ENCODE measurements around the gene LEP. TPM values are rescaled to one million over a fixed set of nuclear protein-coding genes. Genes with fewer than 3 reads are reported as not detected.
A peak's percentile ranks its signal among the peaks of the same experiment; 100 is the strongest.

Gene LEP
- total and polyA plus RNA-seq, 2 donors from 2014 or later: not detected

DNA sequence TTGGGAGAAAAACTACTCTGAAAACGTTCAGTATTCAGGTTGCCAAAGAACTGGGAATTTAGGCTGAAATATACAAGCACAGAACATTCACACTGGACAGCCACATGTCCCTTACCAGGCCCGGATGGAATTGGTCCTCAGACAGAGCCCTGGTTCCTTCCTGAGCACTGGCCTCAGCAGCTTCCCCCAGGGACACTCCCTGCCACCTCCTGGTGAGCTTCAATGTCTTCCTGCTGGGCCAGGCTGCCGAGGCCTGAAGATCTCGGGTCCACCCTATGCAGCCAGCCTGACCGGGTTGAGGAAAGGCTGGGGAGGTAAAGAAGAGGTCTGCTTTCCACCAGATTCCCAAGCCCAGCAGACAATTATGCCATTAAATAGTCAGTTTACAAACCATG lies 24.8 kb downstream of the LEP start:
- H3K4me3 ChIP-seq (ENCODE audit: low read length in 3 of 3): no peak overlapping the region
- DNase-seq: no peak
- no peaks in the 10 kb centered on the region for H3K36me3 ChIP-seq (ENCODE audit: control insufficient read depth in 2 of 3, insufficient read depth in 3 of 3, low read length in 3 of 3)
- no peaks in the 10 kb centered on the region for H3K9me3 ChIP-seq (ENCODE audit: control insufficient read depth in 2 of 3, insufficient read depth in 1 of 3, low read length in 3 of 3)
- FAIRE-seq: no peak
- no peak overlapping the region for H3K9ac ChIP-seq (ENCODE audit: low read length in 3 of 3)
- no peak for TF ChIP-seq CTCF (IDR thresholded peaks at IDR 0.05; ENCODE audit: borderline replicate concordance, extremely low read depth, insufficient read depth)
- H3K27ac ChIP-seq (ENCODE audit: low read depth in 2 of 2, low read length in 2 of 2): no peak overlapping the region
- peaks cover 0 to 20% (median 6%) of the 10 kb centered on the region in 3 donors for H3K4me1 ChIP-seq (ENCODE audit: control insufficient read depth in 2 of 3, insufficient read depth in 2 of 3, low read depth in 1 of 3, low read length in 3 of 3)
- H3K27me3 ChIP-seq (ENCODE audit: control insufficient read depth, insufficient read depth, low read length): peaks cover 2% of the 10 kb centered on the region
- intact Hi-C loops (cut with DNase I): no loop called here

DNA sequence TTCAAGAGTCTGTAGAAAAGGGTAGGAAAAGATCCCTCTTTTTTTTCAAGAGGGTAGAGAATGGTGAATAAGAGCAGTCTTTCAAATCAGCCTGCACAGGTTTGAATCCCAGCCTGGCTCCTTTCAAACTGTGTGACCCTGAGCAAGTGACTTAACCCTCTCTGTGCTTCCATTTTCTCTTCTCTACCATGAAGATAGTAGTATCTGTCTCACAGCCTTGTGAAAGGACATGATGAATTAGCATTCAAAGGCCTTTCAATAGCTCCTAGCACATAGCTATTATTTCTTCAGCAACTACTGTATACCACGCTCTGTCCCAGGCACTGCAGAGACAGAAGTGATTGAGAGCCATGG lies 25.4 kb downstream of the LEP start:
- FAIRE-seq: no peak
- DNase-seq: no peak

DNA sequence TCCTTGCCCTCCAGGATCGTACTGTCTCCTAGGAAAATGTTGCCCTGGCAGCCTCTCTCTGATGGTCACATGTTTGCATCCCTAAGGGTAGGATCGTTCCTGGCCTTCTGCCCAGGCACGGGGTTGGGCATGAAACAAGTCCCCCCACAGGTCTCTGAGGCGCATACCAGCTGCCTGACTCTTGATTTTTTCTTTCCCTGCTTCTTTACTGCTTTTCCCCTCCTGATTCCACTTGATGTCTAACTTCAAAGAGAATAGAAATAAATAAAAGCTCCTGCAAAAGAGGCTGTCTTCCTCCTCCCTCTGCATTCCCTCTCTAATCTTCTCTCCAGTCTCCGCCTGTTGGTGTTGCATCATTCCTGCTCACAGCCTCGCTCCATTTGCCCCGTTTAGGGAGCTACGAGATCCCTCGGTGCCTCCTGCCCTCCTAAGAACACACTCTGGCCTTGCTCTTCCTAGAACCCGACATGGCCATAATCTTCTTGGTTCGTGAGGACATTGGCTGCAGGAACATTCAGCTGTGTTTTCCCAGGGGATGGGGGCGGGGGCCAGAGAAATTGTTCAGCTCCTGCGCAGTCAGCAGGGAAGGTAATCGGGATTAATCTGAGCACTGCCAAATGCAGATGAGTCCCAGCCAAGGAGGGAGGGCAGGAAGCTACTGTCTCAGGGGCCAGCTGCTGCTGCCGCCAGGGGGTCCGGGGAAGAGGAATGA lies 26.0 kb downstream of the LEP start:
- intact Hi-C loops (cut with DNase I): no loop called here
- H3K36me3 ChIP-seq (ENCODE audit: control insufficient read depth in 2 of 3, insufficient read depth in 3 of 3, low read length in 3 of 3): no peaks in the 10 kb centered on the region
- no peak overlapping the region for H3K9ac ChIP-seq (ENCODE audit: low read length in 3 of 3)
- TF ChIP-seq CTCF (IDR thresholded peaks at IDR 0.05; ENCODE audit: borderline replicate concordance, extremely low read depth, insufficient read depth): no peak
- FAIRE-seq (no peak), DNase-seq (peak; percentile 19 to 92 (median 55))
- H3K27ac ChIP-seq (ENCODE audit: low read depth in 2 of 2, low read length in 2 of 2): peak overlapping the region; percentile 27 to 72
- H3K27me3 ChIP-seq (ENCODE audit: control insufficient read depth, insufficient read depth, low read length): peaks cover 5% of the 10 kb centered on the region
- H3K9me3 ChIP-seq (ENCODE audit: control insufficient read depth in 2 of 3, insufficient read depth in 1 of 3, low read length in 3 of 3): no peaks in the 10 kb centered on the region
- H3K4me1 ChIP-seq (ENCODE audit: control insufficient read depth in 2 of 3, insufficient read depth in 2 of 3, low read depth in 1 of 3, low read length in 3 of 3): peaks cover 0 to 25% (median 6%) of the 10 kb centered on the region in 3 donors
- H3K4me3 ChIP-seq (ENCODE audit: low read length in 3 of 3): no peak overlapping the region

More for the DNA sequence above, 25.4 kb downstream of the LEP start:
- Histone ChIP-seq H3K9ac (ENCODE audit: low read length in 3 of 3) (no peak overlapping the region), H3K27ac (ENCODE audit: low read depth in 2 of 2, low read length in 2 of 2) (peak overlapping the region in 1 of 2 donors; percentile 72), H3K9me3 (ENCODE audit: control insufficient read depth in 2 of 3, insufficient read depth in 1 of 3, low read length in 3 of 3) (no peaks in the 10 kb centered on the region), H3K4me1 (ENCODE audit: control insufficient read depth in 2 of 3, insufficient read depth in 2 of 3, low read depth in 1 of 3, low read length in 3 of 3) (peaks cover 0 to 25% (median 6%) of the 10 kb centered on the region in 3 donors), H3K27me3 (ENCODE audit: control insufficient read depth, insufficient read depth, low read length) (peaks cover 5% of the 10 kb centered on the region), H3K4me3 (ENCODE audit: low read length in 3 of 3) (no peak overlapping the region), H3K36me3 (ENCODE audit: control insufficient read depth in 2 of 3, insufficient read depth in 3 of 3, low read length in 3 of 3) (no peaks in the 10 kb centered on the region)
- no peak for TF ChIP-seq CTCF (IDR thresholded peaks at IDR 0.05; ENCODE audit: borderline replicate concordance, extremely low read depth, insufficient read depth)
- intact Hi-C loops (cut with DNase I): no loop called here

DNA sequence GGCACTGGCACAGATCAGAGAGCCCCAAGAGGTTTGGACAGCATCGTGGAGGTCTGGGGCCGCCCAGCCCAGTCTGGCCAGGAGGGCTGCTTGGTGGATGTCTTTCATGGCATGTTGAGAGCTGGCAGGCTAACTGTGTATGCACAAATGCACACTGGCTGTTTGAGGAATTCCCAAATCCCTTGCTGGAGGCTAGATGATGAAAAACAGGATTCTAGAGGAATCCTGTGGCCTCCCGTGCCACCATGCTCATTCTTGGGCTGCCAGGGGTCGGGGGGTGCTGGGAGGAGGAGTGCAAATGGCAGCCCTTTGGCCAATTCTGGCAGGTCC lies 26.5 kb downstream of the LEP start:
- Histone ChIP-seq H3K27me3 (ENCODE audit: control insufficient read depth, insufficient read depth, low read length) (peaks cover 5% of the 10 kb centered on the region), H3K36me3 (ENCODE audit: control insufficient read depth in 2 of 3, insufficient read depth in 3 of 3, low read length in 3 of 3) (no peaks in the 10 kb centered on the region), H3K4me3 (ENCODE audit: low read length in 3 of 3) (no peak overlapping the region), H3K4me1 (ENCODE audit: control insufficient read depth in 2 of 3, insufficient read depth in 2 of 3, low read depth in 1 of 3, low read length in 3 of 3) (peaks cover 0 to 25% (median 6%) of the 10 kb centered on the region in 3 donors), H3K27ac (ENCODE audit: low read depth in 2 of 2, low read length in 2 of 2) (peak overlapping the region in 1 of 2 donors; percentile 27), H3K9ac (ENCODE audit: low read length in 3 of 3) (no peak overlapping the region), H3K9me3 (ENCODE audit: control insufficient read depth in 2 of 3, insufficient read depth in 1 of 3, low read length in 3 of 3) (no peaks in the 10 kb centered on the region)
- no peak for TF ChIP-seq CTCF (IDR thresholded peaks at IDR 0.05; ENCODE audit: borderline replicate concordance, extremely low read depth, insufficient read depth)
- FAIRE-seq (no peak), DNase-seq (no peak)
- intact Hi-C loops (cut with DNase I): no loop called here
